Inferior parietal cortex (tissue), 1 donor: Measurements from ENCODE around the gene BLOC1S5.
A peak's percentile ranks its signal among the peaks of the same experiment; 100 is the strongest.

Source experiments
- DNase-seq: peaks from one replicate; pipeline ENCODE4 v3.0.0-alpha.2; 2016; ENCODE audit errors: extremely low spot score

Gene BLOC1S5

GRCh38 chr6:8063761-8064637 is at the start of gene BLOC1S5:
Gene BLOC1S5, minus strand, starts transcription at chr6:8064389. Its CDS starts 13 bp downstream, at chr6:8064376.
- DNase-seq = peak; percentile 97

GRCh38 chr6:8113131-8113654 is 49.0 kb upstream of the BLOC1S5 start:
- no peak for DNase-seq

DNA sequence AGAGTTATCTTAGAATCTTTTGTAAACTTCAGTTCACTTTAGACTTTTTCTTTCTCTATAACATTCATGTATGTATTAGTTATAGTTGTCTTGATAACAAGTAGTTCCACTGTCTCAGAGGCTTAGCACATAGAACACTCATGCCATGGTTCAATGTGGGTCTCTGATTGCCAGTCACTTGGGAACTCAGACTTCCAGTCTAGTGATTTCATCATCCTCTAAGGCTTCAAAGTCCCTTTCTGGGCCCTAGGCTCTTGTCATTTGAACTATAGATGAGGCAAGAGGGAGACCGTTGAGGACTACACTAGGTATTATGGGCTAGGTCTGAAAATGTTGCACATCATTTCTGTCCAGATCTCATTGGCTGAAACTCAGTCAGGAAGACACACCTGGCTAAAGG is 46.5 kb upstream of the BLOC1S5 start:
- no peak for DNase-seq

- DNase-seq = no peak
Measured at GRCh38 chr6:8110117-8110721, 46.0 kb upstream of the BLOC1S5 start.

DNA sequence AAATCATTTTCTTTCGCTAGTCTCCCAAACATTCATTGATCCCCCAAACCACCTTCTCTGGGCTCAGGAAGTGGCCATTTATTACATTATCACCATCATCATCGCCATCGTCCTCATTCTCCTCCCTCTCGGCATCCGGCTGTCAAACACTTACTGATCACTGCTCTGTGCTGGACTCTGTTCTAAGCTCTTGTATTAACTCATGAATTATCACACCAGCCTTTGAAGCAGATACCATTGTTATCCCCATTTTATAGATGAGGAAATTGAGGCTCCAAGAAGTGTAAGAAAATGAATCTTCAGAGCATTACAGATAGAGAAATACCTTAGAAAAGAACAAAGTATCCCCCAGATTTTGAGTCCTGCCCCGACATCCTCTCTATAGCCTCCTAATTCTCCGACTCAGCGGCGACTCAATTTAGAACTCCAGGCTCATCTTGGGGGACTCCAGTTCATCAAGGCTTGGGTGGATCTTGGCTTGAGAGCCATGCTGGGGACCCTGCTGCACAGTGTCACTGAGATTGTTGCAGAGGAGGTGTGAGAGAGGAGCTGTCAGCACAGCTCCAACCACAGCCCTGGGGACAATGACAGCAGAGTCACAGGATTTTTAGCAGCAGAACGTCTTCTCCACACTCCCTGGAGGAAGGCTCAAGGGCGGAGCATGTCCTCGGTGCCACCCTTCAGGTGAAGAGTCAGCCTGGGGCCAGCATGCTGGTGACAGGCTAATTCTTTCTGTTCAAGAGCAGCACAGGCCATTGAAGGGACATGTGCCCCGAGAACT is 44.8 kb upstream of the BLOC1S5 start:
- no peak for DNase-seq

- DNase-seq = no peak
Measured at GRCh38 chr6:8108031-8108660, 44.0 kb upstream of the BLOC1S5 start.

- DNase-seq = no peak
Measured at GRCh38 chr6:8105791-8106190, 41.6 kb upstream of the BLOC1S5 start.

GRCh38 chr6:8103726-8104125 is 39.5 kb upstream of the BLOC1S5 start:
- DNase-seq = no peak

DNA sequence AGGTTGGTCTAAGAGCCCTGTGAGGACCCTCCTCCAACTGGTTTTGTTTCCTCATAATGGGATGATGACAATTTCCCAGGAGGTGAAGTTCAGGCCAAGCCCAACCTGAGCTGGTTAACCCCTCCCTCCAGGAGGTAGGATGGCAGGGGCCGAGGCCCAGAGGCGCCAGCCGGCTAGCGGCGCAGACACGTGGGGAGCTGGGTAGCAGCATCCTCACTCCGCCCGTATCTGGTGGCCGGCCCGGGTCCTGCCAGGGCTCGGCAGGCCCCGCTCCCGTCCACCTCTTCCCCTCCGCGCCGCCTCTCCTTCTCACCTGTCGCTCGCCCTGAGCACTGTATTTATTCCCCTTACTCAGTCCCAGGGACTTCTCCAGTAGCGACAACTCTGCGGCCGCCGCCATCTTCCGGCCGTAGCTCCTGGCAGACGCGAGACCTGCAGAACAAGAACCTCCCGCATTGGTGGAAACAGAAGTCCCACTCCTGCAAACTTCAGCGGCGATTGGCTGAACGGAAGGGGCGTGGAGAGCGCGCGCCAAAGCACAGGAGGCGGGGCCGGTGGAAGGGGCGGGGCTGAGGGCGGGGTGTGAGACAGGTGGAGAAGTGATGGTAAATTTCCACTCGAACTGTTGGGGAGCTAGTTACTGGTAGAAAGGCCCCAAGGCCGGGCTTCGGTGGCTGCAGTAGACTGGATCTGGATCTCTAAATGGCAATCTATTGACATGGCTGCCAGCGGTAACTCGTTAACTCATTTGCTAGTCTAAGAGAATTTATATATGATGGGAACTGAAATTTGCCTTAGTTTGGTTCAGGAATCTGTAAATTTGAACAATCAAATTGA is 38.2 kb upstream of the BLOC1S5 start, which contains the start of gene EEF1E1:
Gene EEF1E1 (minus strand): TSS at position 427 of the 837 bp plus-strand sequence. CDS start 27 bp downstream, at position 400.
- DNase-seq = peak; percentile 94

DNA sequence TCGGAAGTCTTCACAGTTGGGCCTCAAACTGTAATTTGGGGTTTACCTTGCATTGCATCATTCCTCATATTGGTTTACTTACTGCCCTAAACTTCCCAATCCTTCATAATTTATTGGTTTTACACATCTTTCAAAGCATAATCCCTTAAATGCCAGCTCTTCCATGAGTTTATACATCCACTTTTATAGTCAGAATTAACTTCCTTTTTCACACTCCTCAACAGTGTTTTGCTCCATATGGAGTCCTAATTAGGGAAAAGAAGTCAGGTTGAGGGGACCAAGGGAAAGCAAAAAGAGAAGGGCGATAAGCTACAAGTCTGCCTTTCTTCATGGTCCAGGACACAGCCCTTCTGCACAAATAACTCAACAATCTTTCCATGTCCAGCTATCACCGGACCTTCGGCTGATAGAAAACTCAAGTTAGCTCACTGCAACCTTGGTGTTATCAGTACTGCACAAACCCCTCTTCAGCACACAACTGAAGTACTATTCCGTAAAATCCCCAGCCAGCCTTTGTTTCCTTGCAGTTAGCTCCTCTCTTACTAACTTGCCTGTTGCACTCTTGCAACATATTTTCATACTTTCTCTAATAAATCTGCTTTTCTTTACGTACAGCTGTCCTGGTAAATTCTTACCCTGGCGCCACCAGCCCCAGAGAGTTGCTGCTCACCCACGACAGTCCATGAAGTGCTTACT is 36.1 kb upstream of the BLOC1S5 start:
- DNase-seq = no peak

DNA sequence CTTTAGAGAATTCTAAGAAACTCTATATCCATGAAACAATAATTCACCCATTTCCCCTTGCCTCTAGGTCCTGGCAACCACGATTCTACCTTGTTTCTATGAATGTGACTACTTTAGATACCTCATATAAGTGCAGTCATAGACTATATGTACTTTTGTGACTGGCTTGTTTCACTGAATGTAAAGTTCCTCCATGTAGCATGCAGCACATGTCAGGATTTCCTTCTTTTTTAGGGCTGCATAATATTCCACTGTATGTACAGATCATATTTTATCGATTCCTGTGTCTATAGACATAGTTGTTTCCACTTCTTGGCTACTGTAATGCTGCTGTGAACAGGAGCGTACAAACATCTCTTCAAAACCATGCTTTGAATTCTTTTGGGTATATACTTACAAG is 26.5 kb upstream of the BLOC1S5 start:
- DNase-seq = no peak

DNA sequence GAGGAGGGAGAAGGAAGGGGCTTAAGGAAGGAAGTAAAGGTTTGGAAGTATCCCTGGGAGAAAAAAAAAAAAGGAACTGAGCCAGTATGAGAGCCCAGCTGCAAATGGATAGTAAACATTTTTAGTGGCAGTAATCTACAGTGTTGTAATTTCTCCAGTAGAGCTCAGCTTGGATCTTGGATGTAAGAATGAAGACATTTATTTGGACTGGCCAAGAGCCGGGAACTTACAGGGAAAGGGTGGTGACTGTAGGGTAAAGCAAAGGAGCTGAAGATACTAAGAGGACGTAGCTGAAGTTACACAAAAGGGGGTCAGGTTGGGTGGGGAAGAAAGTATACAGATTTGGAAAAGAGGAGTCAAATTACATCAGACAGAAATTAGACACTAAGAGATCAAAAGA is 24.7 kb upstream of the BLOC1S5 start:
- no peak for DNase-seq

- no peak for DNase-seq
Measured at GRCh38 chr6:8087870-8088754, 23.9 kb upstream of the BLOC1S5 start.

- DNase-seq = no peak
Measured at GRCh38 chr6:8086755-8087306, 22.6 kb upstream of the BLOC1S5 start.

GRCh38 chr6:8085053-8085511 is 20.9 kb upstream of the BLOC1S5 start:
- DNase-seq = no peak

GRCh38 chr6:8084586-8084985 is 20.4 kb upstream of the BLOC1S5 start:
- DNase-seq = no peak

GRCh38 chr6:8082954-8083858 is 19.0 kb upstream of the BLOC1S5 start:
- no peak for DNase-seq

GRCh38 chr6:8082572-8082953 is 18.4 kb upstream of the BLOC1S5 start:
- no peak for DNase-seq
